K562 (cell line): ENCODE results near the gene PPM1F. TPM values are rescaled to one million over a fixed set of nuclear protein-coding genes. Genes with fewer than 3 reads are reported as not detected.

Experiments used
- BCLAF1 ChIP-seq, 2 experiments: fragments of 450-650 bp in 1 of 2; IDR thresholded peaks; 2 replicates each; pipeline ENCODE4 v1.6.1; 2011 to 2017; ENCODE audit warnings: low read depth in 2 of 2, antibody characterized with exemption in 1 of 2, borderline replicate concordance in 1 of 2, low read length in 1 of 2, mild to moderate bottlenecking in 1 of 2, mixed read lengths in 1 of 2; ENCODE audit not compliant: control insufficient read depth in 1 of 2
- BDP1 ChIP-seq: IDR thresholded peaks from 3 replicates; pipeline ENCODE4 v1.6.1; 2011; ENCODE audit not compliant: insufficient read length, insufficient read depth
- E2F4 ChIP-seq: sonication (generic); formaldehyde crosslinking; IDR thresholded peaks from 2 replicates; pipeline ENCODE4 v1.8.0; 2022; ENCODE audit warnings: mild to moderate bottlenecking, low read depth, missing genetic modification reagents
- FOSL1 ChIP-seq: fragments of 200-800 bp; sonication (Bioruptor generic); conservative IDR thresholded peaks from 2 replicates; pipeline ENCODE4 v1.6.1; 2016; ENCODE audit warnings: missing genetic modification characterization, missing compliant biosample characterization
- PCBP1 ChIP-seq: fragments of 200-400 bp; formaldehyde crosslinking; IDR thresholded peaks from 2 replicates; pipeline ENCODE4 v1.6.1; 2018; ENCODE audit warnings: mild to moderate bottlenecking, low read depth, low read length; ENCODE audit not compliant: poor library complexity, severe bottlenecking
- PHF20 ChIP-seq: fragments of 450-650 bp; IDR thresholded peaks from 2 replicates; pipeline ENCODE4 v1.6.1; 2018; ENCODE audit not compliant: partially characterized antibody
- POLR2B ChIP-seq: fragments of 450-650 bp; IDR thresholded peaks from 2 replicates; pipeline ENCODE4 v1.6.1; 2018; ENCODE audit warnings: low read depth; ENCODE audit not compliant: partially characterized antibody
- PRDM10 ChIP-seq: fragments of 450-650 bp; IDR thresholded peaks from 2 replicates; pipeline ENCODE4 v1.6.1; 2018; ENCODE audit not compliant: partially characterized antibody
- RAD21 ChIP-seq, 2 experiments: fragments of 250-450 bp in 1 of 2; fragments of 450-650 bp in 1 of 2; sonication (Bioruptor Pico) in 1 of 2; formaldehyde crosslinking in 1 of 2; IDR thresholded peaks in 1 of 2; conservative IDR thresholded peaks in 1 of 2; 2 replicates each; pipeline versions ENCODE4 v1.4.0 to v1.8.0; 2020 to 2022; ENCODE audit warnings: mild to moderate bottlenecking in 2 of 2, moderate library complexity in 1 of 2
- RREB1 ChIP-seq: fragments of 250-450 bp; sonication (Bioruptor Pico); IDR thresholded peaks from 2 replicates; pipeline ENCODE4 v1.4.0; 2020
- SIX5 ChIP-seq, 2 experiments: IDR thresholded peaks; 2 replicates each; pipeline ENCODE4 v1.6.1; 2011; ENCODE audit warnings: low read length in 2 of 2, borderline replicate concordance in 1 of 2, low read depth in 1 of 2, mild to moderate bottlenecking in 1 of 2, moderate library complexity in 1 of 2; ENCODE audit not compliant: insufficient read depth in 1 of 2
- ZNF23 ChIP-seq: fragments of 250-450 bp; sonication (Bioruptor Pico); IDR thresholded peaks from 2 replicates; pipeline ENCODE4 v1.4.0; 2020; ENCODE audit warnings: mild to moderate bottlenecking
- polyA plus RNA-seq, 8 experiments: library from polyadenylated mRNA; depleted of rRNA in 4 of 8; stranded (reverse) in 5 of 8; unstranded in 3 of 8; fragments of >200 nt; fragmentation: Nextera tagmentation in 2 of 8; fragmentation: Illumina TruSeq in 1 of 8; extraction: Ambion mirVana in 2 of 8; extraction: Trizol in 1 of 8; gene quantifications; 2 replicates each; pipeline versions ENCODE4 v1.2.1 to v1.2.3, GENCODE V29; 2011 to 2014; ENCODE audit warnings: inconsistent platforms in 1 of 8, missing spikeins in 1 of 8
- total RNA-seq, 7 experiments: library from RNA; depleted of rRNA in 6 of 7; stranded (reverse); fragments of >200 nt in 6 of 7; fragmentation: Illumina TruSeq in 2 of 7; extraction: Trizol in 2 of 7; gene quantifications; 2 replicates each; pipeline versions ENCODE4 v1.2.1 to v1.2.3, GENCODE V29; 2011 to 2021; ENCODE audit warnings: low replicate concordance in 1 of 7

PPM1F gene
- total and polyA plus RNA-seq, 9 of the 15 experiments (the other 6 are each of a cell fraction or from before 2014, with no cell fraction given): 2.1 to 159 (median 64.0) TPM

GRCh38 chr22:21967693-21968271 is 15.1 kb upstream of the PPM1F start (continued):
- peak; percentile 47 for TF ChIP-seq POLR2B
- no peak for TF ChIP-seq RAD21 (CRISPR knock-in tag; conservative IDR thresholded peaks at IDR 0.05 in 1 of 2, IDR thresholded peaks at IDR 0.05 in 1 of 2)
- no peak for TF ChIP-seq BDP1
- TF ChIP-seq SIX5 (IDR thresholded peaks at IDR 0.05; ENCODE audit: borderline replicate concordance in 1 of 2, insufficient read depth in 1 of 2, low read depth in 1 of 2, low read length in 2 of 2): 0 out of 4 replicates have a peak, but pooled peaks of 1 of the 2 experiments have one; percentile 2
- TF ChIP-seq PRDM10: no peak
- no peak for TF ChIP-seq FOSL1 (tag)
- TF ChIP-seq E2F4 (CRISPR knock-in tag): no peak
- TF ChIP-seq ZNF23 (CRISPR knock-in tag): no peak
- TF ChIP-seq BCLAF1 (IDR thresholded peaks at IDR 0.05; ENCODE audit: borderline replicate concordance in 1 of 2, control insufficient read depth in 1 of 2, low read depth in 2 of 2, low read length in 1 of 2): no peak
- no peak for TF ChIP-seq PHF20
- no peak for TF ChIP-seq PCBP1
- 0 out of 2 replicates have a peak, but pooled peaks have one; percentile 4 for TF ChIP-seq RREB1 (CRISPR knock-in tag)
